ENCODE results near the gene OR5K2.

DNA sequence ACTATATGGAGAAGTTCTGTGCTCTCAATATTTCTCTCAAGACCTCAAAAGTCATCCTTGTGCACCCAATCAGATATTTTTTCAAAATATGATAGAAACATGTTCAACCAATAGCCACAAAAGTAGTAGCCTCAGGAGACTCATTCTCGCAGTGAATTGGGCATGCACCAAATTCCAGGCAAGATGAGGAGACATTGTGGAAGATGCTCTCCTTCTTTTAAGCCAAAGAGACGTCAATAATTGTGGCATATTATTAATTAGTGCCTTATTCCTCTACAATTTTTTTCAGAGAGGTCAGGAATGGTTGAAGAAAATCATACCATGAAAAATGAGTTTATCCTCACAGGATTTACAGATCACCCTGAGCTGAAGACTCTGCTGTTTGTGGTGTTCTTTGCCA lies at the start of gene OR5K2:
- no peak for TF ChIP-seq POLR2A (IDR thresholded peaks at IDR 0.05)
- TF ChIP-seq EP300 (IDR thresholded peaks at IDR 0.05), result no peak
- TF ChIP-seq, protein P1, sequence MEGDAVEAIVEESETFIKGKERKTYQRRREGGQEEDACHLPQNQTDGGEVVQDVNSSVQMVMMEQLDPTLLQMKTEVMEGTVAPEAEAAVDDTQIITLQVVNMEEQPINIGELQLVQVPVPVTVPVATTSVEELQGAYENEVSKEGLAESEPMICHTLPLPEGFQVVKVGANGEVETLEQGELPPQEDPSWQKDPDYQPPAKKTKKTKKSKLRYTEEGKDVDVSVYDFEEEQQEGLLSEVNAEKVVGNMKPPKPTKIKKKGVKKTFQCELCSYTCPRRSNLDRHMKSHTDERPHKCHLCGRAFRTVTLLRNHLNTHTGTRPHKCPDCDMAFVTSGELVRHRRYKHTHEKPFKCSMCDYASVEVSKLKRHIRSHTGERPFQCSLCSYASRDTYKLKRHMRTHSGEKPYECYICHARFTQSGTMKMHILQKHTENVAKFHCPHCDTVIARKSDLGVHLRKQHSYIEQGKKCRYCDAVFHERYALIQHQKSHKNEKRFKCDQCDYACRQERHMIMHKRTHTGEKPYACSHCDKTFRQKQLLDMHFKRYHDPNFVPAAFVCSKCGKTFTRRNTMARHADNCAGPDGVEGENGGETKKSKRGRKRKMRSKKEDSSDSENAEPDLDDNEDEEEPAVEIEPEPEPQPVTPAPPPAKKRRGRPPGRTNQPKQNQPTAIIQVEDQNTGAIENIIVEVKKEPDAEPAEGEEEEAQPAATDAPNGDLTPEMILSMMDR (IDR thresholded peaks at IDR 0.05), result no peak
